Astrocyte (in vitro differentiated cells and primary cell): Measurements from ENCODE around the gene AGRN. TPM values are rescaled to one million over a fixed set of nuclear protein-coding genes. Genes with fewer than 3 reads are reported as not detected.

Experiments used
- DNase-seq: peaks from one replicate; pipeline ENCODE4 v3.0.0-alpha.2; 2010; ENCODE audit warnings: low read depth
- FAIRE-seq: peaks from 2 replicates; lab custom pipeline; 2011; peaks lifted over from hg19 to GRCh38; lab: Jason Lieb, UNC
- H2AFZ ChIP-seq: 2 replicates; pipeline ENCODE4 v1.6.0; 2012; ENCODE audit warnings: low read depth, low read length, inconsistent platforms
- H3K27ac ChIP-seq: 2 replicates; pipeline ENCODE4 v1.5.1; 2011; ENCODE audit warnings: low read depth, low read length, inconsistent platforms
- H3K27me3 ChIP-seq: 2 replicates; pipeline ENCODE4 v1.6.0; 2011; ENCODE audit warnings: low read length, inconsistent platforms; ENCODE audit not compliant: insufficient read depth
- H3K36me3 ChIP-seq: 2 replicates; pipeline ENCODE4 v1.5.1; 2011; ENCODE audit warnings: low read length, inconsistent platforms; ENCODE audit not compliant: insufficient read depth
- H3K4me1 ChIP-seq: 2 replicates; pipeline ENCODE4 v1.5.1; 2011; ENCODE audit warnings: low read length, inconsistent platforms; ENCODE audit not compliant: insufficient read depth
- H3K4me2 ChIP-seq: 2 replicates; pipeline ENCODE4 v1.6.0; 2012; ENCODE audit warnings: low read length, inconsistent platforms
- H3K4me3 ChIP-seq: 2 replicates; pipeline ENCODE4 v1.5.1; 2011; ENCODE audit warnings: low read depth, mild to moderate bottlenecking, low read length, inconsistent platforms; ENCODE audit not compliant: insufficient read depth
- H3K79me2 ChIP-seq: 2 replicates; pipeline ENCODE4 v1.6.0; 2012; ENCODE audit warnings: mild to moderate bottlenecking, low read length, inconsistent platforms; ENCODE audit not compliant: insufficient read depth
- H3K9ac ChIP-seq: 2 replicates; pipeline ENCODE4 v1.6.0; 2012; ENCODE audit warnings: mild to moderate bottlenecking, low read length, inconsistent platforms
- H3K9me3 ChIP-seq: 2 replicates; pipeline ENCODE4 v1.5.1; 2012; ENCODE audit warnings: low read depth, mild to moderate bottlenecking, low read length, inconsistent platforms; ENCODE audit not compliant: insufficient read depth
- H4K20me1 ChIP-seq: 2 replicates; pipeline ENCODE4 v1.6.0; 2012; ENCODE audit warnings: low read length, inconsistent platforms; ENCODE audit not compliant: insufficient read depth
- H3K27ac Mint-ChIP-seq: one replicate; pipeline ENCODE4 v1.8.0; 2021; ENCODE audit warnings: mild to moderate bottlenecking, mixed read lengths; ENCODE audit not compliant: unreplicated experiment
- H3K27me3 Mint-ChIP-seq: one replicate; pipeline ENCODE4 v1.8.0; 2021; ENCODE audit warnings: low read depth, mixed read lengths; ENCODE audit not compliant: unreplicated experiment
- H3K36me3 Mint-ChIP-seq: one replicate; pipeline ENCODE4 v1.8.0; 2021; ENCODE audit warnings: low read depth, mixed read lengths; ENCODE audit not compliant: unreplicated experiment
- H3K4me1 Mint-ChIP-seq: one replicate; pipeline ENCODE4 v1.8.0; 2021; ENCODE audit warnings: low read depth, mixed read lengths; ENCODE audit not compliant: unreplicated experiment
- H3K4me3 Mint-ChIP-seq: one replicate; pipeline ENCODE4 v1.8.0; 2021; ENCODE audit warnings: mild to moderate bottlenecking, moderate library complexity, mixed read lengths; ENCODE audit not compliant: unreplicated experiment
- H3K9me3 Mint-ChIP-seq: one replicate; pipeline ENCODE4 v1.8.0; 2021; ENCODE audit warnings: mild to moderate bottlenecking, mixed read lengths; ENCODE audit not compliant: unreplicated experiment
- CTCF ChIP-seq: IDR thresholded peaks from 2 replicates; pipeline ENCODE4 v1.5.1; 2011; ENCODE audit warnings: low read depth, mild to moderate bottlenecking, inconsistent platforms, low read length, moderate library complexity; ENCODE audit not compliant: insufficient read depth
- EZH2 ChIP-seq: IDR thresholded peaks from 2 replicates; pipeline ENCODE4 v1.6.1; 2012; ENCODE audit warnings: mild to moderate bottlenecking, low read length, inconsistent platforms; ENCODE audit not compliant: insufficient read depth
- total RNA-seq: library from RNA; stranded (reverse); gene quantifications from 2 replicates; pipeline ENCODE4 v1.2.1, GENCODE V29; 2021

The AGRN gene
- total RNA-seq, 1 donor from 2014 or later, result 589 TPM

- H3K27me3 ChIP-seq, result no peaks in the 10 kb centered on the region
- H3K27me3 Mint-ChIP-seq, result no peaks in the 10 kb centered on the region
- H3K36me3 Mint-ChIP-seq, result peaks cover 15% of the 10 kb centered on the region
- H3K4me3 Mint-ChIP-seq, result no peak overlapping the region
- no peaks in the 10 kb centered on the region for H3K9me3 Mint-ChIP-seq
- H3K79me2 ChIP-seq, result peaks cover 11% of the 10 kb centered on the region
- no peak for TF ChIP-seq CTCF
- TF ChIP-seq EZH2, result no peak
- no peaks in the 10 kb centered on the region for H3K4me1 Mint-ChIP-seq
- peaks cover 33% of the 10 kb centered on the region for H4K20me1 ChIP-seq
- DNase-seq (no peak), FAIRE-seq (no peak)
- peaks cover 4% of the 10 kb centered on the region for H3K36me3 ChIP-seq
- no peak overlapping the region for H3K4me2 ChIP-seq
- H3K9me3 ChIP-seq, result no peaks in the 10 kb centered on the region
- H3K4me3 ChIP-seq, result no peak overlapping the region
- H3K4me1 ChIP-seq, result no peaks in the 10 kb centered on the region
- H3K9ac ChIP-seq, result no peak overlapping the region
- H3K27ac Mint-ChIP-seq, result peak overlapping the region; percentile 87
- H3K27ac ChIP-seq, result no peak overlapping the region
- H2AFZ ChIP-seq, result no peak overlapping the region
Observed at GRCh38 chr1:1047407-1047806, 27.5 kb downstream of the AGRN start.

DNA sequence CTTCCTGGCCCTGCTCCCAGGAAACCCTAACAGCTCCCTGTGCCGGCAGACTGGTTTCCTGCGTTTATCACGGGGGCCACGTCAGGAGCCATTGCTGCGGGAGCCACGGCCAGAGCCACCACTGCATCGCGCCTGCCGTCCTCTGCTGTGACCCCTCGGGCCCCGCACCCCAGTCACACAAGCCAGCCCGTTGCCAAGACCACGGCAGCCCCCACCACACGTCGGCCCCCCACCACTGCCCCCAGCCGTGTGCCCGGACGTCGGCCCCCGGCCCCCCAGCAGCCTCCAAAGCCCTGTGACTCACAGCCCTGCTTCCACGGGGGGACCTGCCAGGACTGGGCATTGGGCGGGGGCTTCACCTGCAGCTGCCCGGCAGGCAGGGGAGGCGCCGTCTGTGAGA lies 28.0 kb downstream of the AGRN start:
- H3K27ac Mint-ChIP-seq, result no peak overlapping the region
- Histone ChIP-seq H3K4me1 (no peaks in the 10 kb centered on the region), H3K9ac (no peak overlapping the region), H3K36me3 (peaks cover 7% of the 10 kb centered on the region), H3K9me3 (no peaks in the 10 kb centered on the region), H3K4me2 (no peak overlapping the region), H3K4me3 (no peak overlapping the region), H3K27me3 (no peaks in the 10 kb centered on the region), H4K20me1 (peaks cover 33% of the 10 kb centered on the region), H3K27ac (no peak overlapping the region), H2AFZ (no peak overlapping the region), H3K79me2 (peaks cover 7% of the 10 kb centered on the region)
- DNase-seq (no peak), FAIRE-seq (no peak)
- H3K9me3 Mint-ChIP-seq, result no peaks in the 10 kb centered on the region
- peaks cover 19% of the 10 kb centered on the region for H3K36me3 Mint-ChIP-seq
- H3K4me3 Mint-ChIP-seq, result no peak overlapping the region
- TF ChIP-seq EZH2 (no peak), CTCF (no peak)
- no peaks in the 10 kb centered on the region for H3K27me3 Mint-ChIP-seq
- no peaks in the 10 kb centered on the region for H3K4me1 Mint-ChIP-seq

GRCh38 chr1:1048765-1049164 lies 28.8 kb downstream of the AGRN start:
- FAIRE-seq (no peak), DNase-seq (no peak)
- no peaks in the 10 kb centered on the region for H3K4me1 ChIP-seq
- H3K27me3 ChIP-seq, result no peaks in the 10 kb centered on the region
- Mint-ChIP-seq H3K36me3 (peaks cover 18% of the 10 kb centered on the region), H3K27me3 (no peaks in the 10 kb centered on the region), H3K4me1 (no peaks in the 10 kb centered on the region), H3K9me3 (no peaks in the 10 kb centered on the region), H3K27ac (no peak overlapping the region), H3K4me3 (no peak overlapping the region)
- H3K4me2 ChIP-seq, result no peak overlapping the region
- no peaks in the 10 kb centered on the region for H3K9me3 ChIP-seq
- peaks cover 7% of the 10 kb centered on the region for H3K79me2 ChIP-seq
- no peak overlapping the region for H3K9ac ChIP-seq
- H2AFZ ChIP-seq, result no peak overlapping the region
- peaks cover 37% of the 10 kb centered on the region for H4K20me1 ChIP-seq
- no peak overlapping the region for H3K4me3 ChIP-seq
- no peak overlapping the region for H3K27ac ChIP-seq
- TF ChIP-seq CTCF (no peak), EZH2 (no peak)
- H3K36me3 ChIP-seq, result peaks cover 7% of the 10 kb centered on the region
